MM.1S (cell line): ENCODE measurements around the gene PARP8.

Experiments used
- CTCF ChIP-seq: fragments of 300-600 bp; sonication (generic); IDR thresholded peaks from 2 replicates; pipeline ENCODE4 v1.5.1; 2016; ENCODE audit warnings: antibody characterized with exemption, low read length, mixed read lengths
- EZH2 ChIP-seq: fragments of 300-600 bp; sonication (generic); optimal IDR thresholded peaks from 2 replicates; pipeline ENCODE3; 2017; ENCODE audit warnings: low read depth, mild to moderate bottlenecking, antibody characterized with exemption, low read length, mixed read lengths

DNA sequence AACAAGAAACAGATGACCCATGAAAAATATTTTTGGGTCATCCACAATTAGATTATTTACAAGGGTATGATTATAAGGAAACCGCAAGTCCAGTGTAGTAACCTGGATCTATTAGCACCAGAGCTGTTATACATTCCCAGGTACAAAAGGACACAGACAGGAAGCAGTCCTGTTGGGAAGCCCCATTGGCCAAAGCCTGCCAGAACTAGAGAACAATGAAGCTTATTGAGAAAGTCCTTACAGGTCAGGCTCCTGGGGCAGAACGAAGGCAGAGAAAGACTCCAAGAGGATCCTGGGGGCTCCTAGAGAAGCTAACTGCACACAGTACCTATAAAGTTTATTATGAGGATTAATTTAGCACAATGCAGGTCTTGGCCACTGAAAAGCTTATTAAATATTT lies 169.9 kb downstream of the PARP8 start:
- TF ChIP-seq CTCF (no peak), EZH2 (no peak)
